ENCODE results near the gene INO80E.

INO80E gene

DNA sequence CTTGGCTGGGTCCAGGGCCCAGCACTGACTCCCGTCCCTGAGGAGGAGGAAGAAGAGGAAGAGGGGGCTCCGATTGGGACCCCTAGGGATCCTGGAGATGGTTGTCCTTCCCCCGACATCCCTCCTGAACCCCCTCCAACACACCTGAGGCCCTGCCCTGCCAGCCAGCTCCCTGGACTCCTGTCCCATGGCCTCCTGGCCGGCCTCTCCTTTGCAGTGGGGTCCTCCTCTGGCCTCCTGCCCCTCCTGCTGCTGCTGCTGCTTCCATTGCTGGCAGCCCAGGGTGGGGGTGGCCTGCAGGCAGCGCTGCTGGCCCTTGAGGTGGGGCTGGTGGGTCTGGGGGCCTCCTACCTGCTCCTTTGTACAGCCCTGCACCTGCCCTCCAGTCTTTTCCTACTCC is 9.1 kb upstream of the INO80E start:
- TF ChIP-seq TCF4 (CRISPR knock-in tag; IDR thresholded peaks at IDR 0.05; ENCODE audit: borderline replicate concordance) (no peak), ZNF70 (CRISPR knock-in tag; IDR thresholded peaks at IDR 0.05) (no peak), CSDC2 (CRISPR knock-in tag; IDR thresholded peaks at IDR 0.05) (no peak), CREB5 (CRISPR knock-in tag; IDR thresholded peaks at IDR 0.05; ENCODE audit: low read depth) (no peak), OSR1 (CRISPR knock-in tag; IDR thresholded peaks at IDR 0.05) (no peak), CSRNP3 (CRISPR knock-in tag; IDR thresholded peaks at IDR 0.05) (no peak), ESRRG (CRISPR knock-in tag; IDR thresholded peaks at IDR 0.05) (no peak), PATZ1 (CRISPR knock-in tag; IDR thresholded peaks at IDR 0.05; ENCODE audit: borderline replicate concordance) (no peak), SNAI2 (CRISPR knock-in tag; IDR thresholded peaks at IDR 0.05) (no peak), ZNF565 (CRISPR knock-in tag; conservative IDR thresholded peaks at IDR 0.05; ENCODE audit: low read depth) (no peak), ZNF8 (CRISPR knock-in tag; IDR thresholded peaks at IDR 0.05) (no peak)
- ATAC-seq, result no peak

GRCh38 chr16:29987371-29988085 is 8.5 kb upstream of the INO80E start:
- TF ChIP-seq ZFP30 (CRISPR knock-in tag; IDR thresholded peaks at IDR 0.05) (no peak), ZNF8 (CRISPR knock-in tag; IDR thresholded peaks at IDR 0.05) (no peak), ESRRG (CRISPR knock-in tag; IDR thresholded peaks at IDR 0.05) (no peak), ZNF565 (CRISPR knock-in tag; conservative IDR thresholded peaks at IDR 0.05; ENCODE audit: low read depth) (no peak), ZC3H10 (CRISPR knock-in tag; IDR thresholded peaks at IDR 0.05) (no peak), ARNTL (CRISPR knock-in tag; IDR thresholded peaks at IDR 0.05; ENCODE audit: borderline replicate concordance, low read depth) (no peak), TCF4 (CRISPR knock-in tag; IDR thresholded peaks at IDR 0.05; ENCODE audit: borderline replicate concordance) (no peak), GLIS3 (CRISPR knock-in tag; IDR thresholded peaks at IDR 0.05) (no peak), OSR1 (CRISPR knock-in tag; IDR thresholded peaks at IDR 0.05) (no peak), BACH2 (CRISPR knock-in tag; IDR thresholded peaks at IDR 0.05; ENCODE audit: borderline replicate concordance) (no peak), TSHZ2 (CRISPR knock-in tag; IDR thresholded peaks at IDR 0.05) (no peak), RARB (CRISPR knock-in tag; IDR thresholded peaks at IDR 0.05) (no peak), PATZ1 (CRISPR knock-in tag; IDR thresholded peaks at IDR 0.05; ENCODE audit: borderline replicate concordance) (no peak), ZFP3 (CRISPR knock-in tag; IDR thresholded peaks at IDR 0.05) (no peak), POU6F1 (CRISPR knock-in tag; IDR thresholded peaks at IDR 0.05; ENCODE audit: borderline replicate concordance, low read depth) (no peak), TOX (CRISPR knock-in tag; IDR thresholded peaks at IDR 0.05; ENCODE audit: borderline replicate concordance) (no peak)
- ATAC-seq, result no peak
